IPS-NIHi7 (cell line): Measurements from ENCODE around the gene PRPSAP2.
"Not testable (repeated sequence)": the region's sequence is repeated elsewhere in the genome, so short reads cannot be mapped to it uniquely, and the experiment has no call there.

Source experiments
- DNase-seq: peaks from one replicate; pipeline ENCODE4 v3.0.0; 2012; ENCODE audit warnings: mixed read lengths; ENCODE audit errors: extremely low spot score

The PRPSAP2 gene, protein sequence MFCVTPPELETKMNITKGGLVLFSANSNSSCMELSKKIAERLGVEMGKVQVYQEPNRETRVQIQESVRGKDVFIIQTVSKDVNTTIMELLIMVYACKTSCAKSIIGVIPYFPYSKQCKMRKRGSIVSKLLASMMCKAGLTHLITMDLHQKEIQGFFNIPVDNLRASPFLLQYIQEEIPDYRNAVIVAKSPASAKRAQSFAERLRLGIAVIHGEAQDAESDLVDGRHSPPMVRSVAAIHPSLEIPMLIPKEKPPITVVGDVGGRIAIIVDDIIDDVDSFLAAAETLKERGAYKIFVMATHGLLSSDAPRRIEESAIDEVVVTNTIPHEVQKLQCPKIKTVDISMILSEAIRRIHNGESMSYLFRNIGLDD

DNA sequence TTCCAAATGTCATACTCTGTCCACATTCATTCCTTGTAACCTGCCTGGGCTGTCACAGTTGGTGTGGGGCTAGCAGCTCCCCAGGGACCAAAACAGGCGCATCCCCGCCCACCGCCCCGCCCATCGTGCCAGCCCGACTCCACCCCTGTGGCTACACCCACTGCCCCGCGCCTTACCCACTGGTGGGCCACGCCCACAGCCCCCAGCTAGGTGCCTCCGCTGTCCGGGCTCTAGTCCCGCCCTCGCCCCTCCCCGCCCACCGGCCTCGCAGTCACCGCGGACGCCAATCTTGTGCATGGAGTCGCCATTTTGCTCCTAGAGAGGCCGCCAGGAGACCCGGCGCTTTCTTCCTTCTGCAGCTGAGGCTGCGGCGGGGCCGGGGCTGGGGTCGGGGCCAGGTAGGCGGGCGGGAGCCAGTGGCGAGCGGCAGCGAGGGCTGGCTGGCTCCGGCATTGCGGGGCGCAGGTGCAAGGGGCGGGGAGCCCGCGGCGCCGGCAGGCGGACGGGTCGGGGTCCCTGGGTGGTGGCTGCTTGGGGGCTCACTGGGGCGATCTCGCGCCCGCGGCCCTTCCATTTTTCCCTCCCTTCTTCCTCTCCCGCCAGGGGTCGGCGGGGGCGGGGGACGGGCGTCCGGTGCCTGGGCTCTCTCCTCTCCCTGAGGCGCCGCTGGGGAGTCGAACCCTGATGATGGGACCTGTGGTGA lies at the start of gene PRPSAP2:
TSS of gene PRPSAP2 (plus strand) at position 268 of the 703 bp plus-strand sequence. CDS start 7,703 bp downstream, outside the sequence.
- peak; percentile 99 for DNase-seq

DNA sequence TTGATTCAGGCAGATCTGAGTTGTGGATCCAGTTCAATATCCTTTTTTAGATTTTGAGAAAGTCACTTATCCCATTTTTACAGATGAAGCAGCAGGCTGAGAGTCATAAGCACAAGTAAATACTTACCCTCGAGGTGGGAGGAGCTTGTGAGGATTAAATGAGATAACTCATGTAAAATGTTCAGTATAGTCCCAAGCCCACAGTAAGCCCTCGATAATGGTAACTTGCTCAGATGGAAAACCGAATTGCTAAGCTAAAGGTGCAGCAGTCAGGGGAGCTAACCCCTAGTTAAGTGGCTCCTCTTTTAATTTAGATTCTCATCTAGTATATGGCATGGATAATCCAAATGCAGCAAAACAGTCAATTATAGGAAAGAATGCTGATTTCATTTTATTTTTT lies 42.0 kb upstream of the PRPSAP2 start:
- not testable (repeated sequence) for DNase-seq

DNA sequence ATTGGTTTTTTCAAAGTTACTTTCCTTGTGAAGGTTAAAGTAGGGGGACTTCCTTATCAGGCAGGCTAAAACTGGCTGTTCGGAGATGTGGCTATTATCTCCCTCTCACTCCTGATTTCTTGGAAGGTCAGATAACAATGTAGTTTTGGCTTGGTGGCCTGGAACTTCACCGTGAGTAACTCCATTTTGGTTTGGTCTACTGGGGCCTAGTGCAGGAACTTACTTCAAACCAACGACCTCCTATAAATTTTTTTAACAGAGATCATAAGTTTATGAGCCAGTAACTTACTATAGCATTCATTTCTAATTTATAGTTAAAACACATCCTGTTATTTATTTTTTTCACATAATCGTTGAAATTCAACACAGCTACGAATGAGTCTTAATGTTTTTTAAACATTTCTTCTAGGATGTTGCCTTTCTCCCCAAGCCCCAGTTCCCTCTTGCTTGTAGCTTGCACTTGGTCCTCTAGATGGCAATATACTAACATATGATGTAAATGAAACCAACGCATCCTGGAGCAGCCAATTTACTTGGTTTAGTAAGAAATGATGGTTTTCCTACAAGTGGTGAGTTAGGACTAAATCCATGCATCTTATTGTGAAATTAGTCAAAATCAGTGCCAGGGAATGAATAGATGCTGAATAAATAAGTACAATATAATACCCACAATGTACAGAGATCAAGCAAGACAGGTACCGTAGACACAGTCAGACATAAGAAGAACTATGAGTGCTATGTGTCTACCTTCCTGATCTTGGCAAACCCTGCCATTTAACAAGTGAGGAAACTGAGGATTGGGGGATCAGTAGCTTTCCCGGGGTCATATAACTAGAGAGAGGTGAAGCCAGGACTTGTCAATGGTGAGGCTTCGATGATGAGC lies 41.2 kb upstream of the PRPSAP2 start:
- peak; percentile 13 for DNase-seq

DNA sequence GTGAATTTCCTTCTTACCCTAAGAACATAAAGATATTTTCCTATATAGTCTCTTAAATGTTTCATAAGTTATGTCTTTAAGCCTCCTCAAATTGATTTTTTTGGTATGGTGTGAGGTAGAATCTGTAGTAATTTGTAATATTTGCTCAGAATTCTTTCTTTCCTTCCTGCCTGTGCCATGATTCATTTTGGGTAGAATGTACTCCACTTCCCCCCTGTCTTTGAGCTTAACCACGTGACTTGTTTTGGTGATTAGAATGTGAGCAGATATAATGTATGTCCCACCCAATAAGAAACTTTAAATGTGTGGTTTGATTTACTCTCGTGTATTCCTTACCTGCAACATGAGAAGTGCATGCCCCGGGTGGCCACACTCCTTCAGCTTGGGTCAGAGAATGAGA lies 36.5 kb upstream of the PRPSAP2 start:
- DNase-seq = not testable (repeated sequence)

DNA sequence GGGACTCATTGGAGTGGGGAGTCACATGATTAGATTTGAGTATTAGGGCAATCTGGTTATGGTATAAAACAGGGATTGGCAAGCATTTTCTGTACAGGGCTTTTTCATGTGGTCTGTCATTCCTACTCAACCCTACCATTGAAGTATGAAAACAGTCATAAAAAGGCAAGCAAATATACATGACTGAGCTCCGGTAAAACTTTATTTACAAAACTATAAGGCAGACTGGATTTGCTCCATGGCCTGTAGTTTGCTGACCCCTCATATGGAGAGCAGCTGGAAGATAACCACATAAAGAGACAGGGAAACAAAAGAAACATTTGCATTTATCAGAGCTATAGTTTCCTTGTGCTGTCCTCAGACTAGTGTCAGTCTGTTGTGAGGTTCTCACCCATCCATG lies 30.3 kb upstream of the PRPSAP2 start:
- DNase-seq = not testable (repeated sequence)

DNA sequence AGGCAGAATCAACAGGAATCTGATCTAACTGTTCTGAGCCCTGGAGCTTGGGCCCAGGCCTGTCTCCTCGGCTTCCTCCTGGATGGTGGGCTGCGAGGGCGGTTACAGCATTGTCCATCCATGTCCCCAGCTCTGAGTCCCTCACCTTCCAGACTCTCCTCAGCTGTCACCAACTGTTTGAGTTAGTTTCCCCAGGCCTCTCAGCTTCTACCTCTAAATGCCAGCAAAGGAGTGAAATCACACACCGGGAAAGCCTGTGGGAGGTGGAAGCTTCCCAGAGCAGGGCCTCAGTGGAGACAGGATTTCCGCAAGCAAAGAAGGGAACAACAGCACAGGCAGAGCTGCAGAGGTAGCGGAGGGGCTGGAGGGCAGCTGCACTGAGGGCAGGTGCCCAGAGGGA lies 9.4 kb upstream of the PRPSAP2 start:
- no peak for DNase-seq

DNA sequence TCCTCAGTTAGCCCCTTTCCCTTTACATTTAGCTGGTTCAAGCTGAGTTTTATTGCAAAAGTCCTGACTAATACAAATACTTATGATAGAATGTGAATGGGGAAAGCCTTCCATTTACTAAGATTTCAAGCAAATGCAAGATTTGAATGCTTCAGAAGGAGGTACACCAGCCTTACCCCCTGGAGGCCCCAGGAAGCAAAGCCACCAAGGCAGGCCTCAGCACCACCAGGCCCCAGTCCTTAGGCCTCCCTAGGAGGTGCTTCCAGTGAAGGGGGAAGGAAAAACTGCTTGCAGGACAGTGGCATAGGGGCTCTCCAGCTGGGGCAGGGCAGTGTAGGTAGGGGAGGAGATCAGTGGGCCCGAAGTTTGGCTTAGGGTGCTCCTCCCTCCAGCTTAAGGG lies 7.3 kb upstream of the PRPSAP2 start:
- DNase-seq = no peak

DNA sequence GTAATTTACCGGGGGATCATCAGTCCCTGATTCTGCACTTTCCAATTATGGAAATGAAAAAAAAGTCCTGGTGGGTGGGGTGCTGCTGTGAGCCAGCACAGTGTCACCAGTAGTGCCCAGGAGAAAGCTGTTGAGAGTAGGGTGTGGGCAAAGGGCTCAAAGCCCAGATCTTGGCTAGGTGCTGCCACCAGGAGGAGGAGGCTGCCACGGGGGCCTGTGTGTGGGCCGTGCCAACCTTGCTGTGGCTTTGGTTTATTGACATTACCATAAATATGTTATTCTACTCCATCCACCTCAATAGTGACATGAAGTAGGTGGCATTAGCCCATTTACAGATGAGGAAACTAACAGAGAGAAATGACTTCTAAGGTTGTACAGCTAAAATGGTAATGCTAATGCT lies 6.7 kb upstream of the PRPSAP2 start:
- no peak for DNase-seq

DNA sequence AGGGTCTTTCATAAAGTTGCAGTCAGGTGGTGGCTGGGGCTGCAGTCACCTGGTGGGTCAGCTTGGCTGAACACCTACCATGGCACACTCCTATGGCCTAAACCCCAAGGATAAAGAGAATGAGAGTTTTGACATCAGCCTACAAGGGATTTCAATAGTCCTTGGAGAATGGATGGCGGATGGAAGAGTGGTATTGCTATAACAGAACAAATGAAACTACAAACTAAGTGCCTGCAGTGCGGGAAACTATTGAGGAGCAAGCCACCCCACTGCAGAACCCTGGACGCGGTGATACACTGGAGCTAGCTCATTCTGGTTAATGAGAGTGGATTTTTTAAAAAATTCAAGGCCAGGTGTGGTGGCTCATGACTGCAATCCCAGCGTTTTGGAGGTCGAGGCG lies 3.0 kb upstream of the PRPSAP2 start:
- DNase-seq = no peak

DNA sequence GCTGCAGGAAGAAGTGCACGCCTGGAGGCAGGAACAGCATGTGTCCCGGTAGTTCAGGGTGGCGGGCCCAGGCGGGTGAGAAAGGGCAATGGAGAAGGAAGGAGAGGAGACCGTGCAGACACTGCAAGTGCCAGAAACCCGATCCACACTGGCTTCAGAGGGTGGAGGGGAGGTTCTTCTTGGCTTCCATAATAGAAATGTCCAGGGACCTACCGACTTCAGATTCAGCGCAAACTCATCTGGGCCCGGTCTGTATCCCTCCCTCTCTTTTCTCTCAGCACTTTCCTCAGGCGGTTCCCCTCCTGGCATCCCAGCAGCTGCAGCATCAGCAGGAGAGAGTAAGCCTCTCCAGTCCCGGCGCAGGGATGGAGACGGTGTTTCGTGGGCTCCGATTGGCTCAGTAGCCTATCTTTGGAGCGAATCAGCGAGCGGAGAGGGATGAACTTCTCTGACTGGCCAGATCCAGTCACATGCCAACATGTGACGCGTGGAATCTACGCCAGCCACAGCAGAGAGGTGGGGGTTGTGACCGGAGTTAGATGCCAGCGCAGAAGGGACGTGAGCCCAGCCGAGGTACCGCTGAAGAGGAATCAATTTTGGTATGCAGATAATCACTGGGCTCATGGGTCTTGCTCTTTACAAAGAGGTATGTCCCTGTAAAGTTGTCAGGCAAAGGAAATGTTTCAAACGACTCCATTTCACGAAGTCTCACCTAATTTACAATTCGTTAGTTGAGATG lies 1.9 kb upstream of the PRPSAP2 start:
- peak; percentile 95 for DNase-seq

DNA sequence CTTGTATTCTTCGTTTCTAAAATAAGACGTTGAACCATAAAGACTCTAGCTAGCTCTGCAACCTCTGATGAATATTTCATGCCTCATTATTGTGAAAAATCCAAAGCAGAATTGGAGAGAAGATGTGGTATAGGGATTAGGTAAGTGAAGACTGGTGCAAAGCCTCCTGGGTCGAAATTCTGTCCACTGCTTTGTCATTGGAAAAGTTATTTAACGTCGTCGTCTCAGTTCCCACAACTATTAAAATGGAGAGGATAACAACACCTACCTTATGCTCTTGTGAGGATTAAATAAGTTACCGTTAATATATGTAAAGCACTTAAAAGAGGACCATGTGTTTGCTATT lies 1.4 kb upstream of the PRPSAP2 start:
- DNase-seq = no peak

DNA sequence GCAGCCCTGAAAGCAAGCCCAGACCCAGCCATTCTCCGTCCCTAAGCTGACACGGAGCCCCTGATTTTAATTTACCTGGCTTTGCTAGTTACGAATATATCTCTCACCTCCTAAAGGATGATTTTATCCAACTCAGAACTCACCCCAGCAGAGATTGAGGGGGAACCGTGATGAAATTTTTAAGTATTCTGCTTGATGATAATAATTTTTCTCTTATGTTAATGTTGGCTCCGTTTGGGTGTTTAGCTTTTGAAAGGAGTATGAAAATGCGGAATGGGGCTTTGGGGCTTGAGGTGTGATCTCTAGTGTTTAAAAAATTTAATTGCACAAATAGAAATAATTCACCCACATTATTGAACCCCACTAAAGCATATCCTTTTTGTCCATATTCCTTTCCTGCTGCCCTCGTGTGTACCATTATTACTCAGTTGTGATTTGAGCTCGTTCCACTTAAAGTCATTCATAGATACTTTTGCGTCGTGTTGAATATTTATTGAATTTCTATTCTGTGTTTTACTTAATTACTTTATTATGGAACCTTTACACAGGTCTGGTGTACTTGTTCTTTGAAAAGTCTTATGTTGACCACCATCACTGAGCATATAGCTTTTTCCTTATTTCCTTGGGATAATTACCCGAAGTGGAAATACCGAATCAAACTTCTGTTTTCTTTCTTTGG lies 775 bp downstream of the PRPSAP2 start:
- DNase-seq = no peak

DNA sequence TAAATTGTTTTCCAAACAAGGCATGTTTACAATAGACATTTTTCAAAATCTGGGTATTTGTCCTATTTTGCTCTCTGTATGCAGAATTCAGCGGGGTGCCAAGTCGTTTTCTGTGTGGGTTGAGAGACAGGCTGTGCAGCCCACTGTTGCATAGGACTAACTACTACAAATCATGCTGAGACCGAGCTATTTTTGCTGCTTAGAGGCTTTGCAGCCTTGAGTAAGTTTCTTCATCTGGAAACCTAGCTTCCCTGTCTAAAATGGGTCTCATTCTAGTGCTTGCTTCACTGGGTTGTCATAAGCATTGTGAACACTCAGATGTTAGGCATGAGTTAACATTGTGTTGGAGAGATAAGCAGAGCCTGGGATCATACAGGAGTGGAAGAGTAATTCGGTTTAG lies 1.3 kb downstream of the PRPSAP2 start:
- DNase-seq = no peak

DNA sequence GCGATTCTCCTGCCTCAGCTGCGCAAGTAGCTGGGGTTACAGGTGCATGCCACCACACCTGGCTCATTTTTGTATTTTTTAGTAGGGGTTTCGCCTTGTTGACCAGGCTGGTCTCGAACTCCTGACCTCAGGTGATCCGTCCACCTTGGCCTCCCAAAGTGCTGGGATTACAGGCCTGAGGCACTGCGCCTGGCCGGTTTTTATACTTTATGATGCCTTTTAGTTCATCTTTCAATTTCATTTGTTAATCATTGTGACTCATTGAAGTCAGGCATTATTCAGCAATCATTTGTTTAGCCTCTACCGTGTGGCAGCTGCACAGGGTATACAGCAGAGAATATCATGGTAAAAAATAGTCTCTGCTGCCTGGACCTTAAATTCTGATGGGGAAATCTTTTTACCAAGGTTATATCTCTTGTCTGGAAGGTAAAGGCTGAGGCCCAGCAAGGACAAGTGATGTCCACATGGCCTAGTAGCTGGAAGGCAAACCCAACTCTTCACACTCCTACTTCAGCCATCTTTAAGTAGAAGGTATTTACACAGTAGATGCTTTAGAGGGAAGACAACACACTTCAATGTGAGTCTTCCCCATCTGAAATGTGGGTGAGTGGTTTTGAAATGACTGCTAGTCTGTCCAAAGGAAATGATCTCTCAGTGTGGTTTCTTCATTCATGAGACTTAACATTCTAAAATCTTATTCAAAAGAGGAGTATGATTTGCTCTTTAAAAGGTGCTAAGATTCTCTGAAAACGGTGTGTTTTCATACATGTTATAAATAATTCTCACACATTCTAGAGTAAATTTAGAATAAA lies 2.4 kb downstream of the PRPSAP2 start:
- no peak for DNase-seq

DNA sequence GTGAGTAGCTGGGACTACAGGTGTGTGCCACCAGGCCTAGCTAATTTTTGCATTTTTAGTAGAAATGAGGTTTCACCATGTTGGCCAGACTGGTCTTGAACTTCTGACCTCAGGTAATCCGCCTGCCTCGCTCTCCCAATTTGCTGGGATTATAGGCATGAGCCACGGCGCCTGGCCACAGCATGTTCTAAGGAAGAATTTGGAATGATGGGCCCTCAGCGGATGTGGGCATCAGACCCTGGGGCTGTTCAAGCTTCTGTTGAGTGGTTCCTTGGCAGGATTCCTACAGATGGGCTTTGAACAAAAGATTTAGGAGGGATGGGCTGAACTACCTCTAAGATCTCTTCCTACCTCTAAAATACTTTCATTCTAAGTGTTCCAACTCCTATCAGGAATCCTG lies 4.1 kb downstream of the PRPSAP2 start:
- no peak for DNase-seq

DNA sequence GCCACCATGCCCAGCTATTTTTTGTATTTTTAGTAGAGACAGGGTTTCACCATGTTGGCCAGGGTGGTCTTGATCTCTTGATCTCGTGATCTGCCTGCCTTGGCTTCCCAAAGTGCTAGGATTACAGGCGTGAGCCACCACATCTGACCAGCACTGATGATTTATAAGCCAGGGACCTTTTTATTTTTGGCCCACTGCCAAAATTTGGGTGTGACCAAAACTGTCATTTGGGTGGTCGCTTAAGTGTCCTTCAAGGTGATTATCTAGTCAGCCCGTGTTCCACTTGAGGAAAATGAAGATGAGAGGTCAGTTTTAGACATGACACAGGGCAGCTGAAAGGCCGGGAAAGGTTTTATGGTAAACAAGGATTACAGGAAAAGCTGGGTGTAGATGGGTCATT lies 7.1 kb downstream of the PRPSAP2 start:
- not testable (repeated sequence) for DNase-seq

DNA sequence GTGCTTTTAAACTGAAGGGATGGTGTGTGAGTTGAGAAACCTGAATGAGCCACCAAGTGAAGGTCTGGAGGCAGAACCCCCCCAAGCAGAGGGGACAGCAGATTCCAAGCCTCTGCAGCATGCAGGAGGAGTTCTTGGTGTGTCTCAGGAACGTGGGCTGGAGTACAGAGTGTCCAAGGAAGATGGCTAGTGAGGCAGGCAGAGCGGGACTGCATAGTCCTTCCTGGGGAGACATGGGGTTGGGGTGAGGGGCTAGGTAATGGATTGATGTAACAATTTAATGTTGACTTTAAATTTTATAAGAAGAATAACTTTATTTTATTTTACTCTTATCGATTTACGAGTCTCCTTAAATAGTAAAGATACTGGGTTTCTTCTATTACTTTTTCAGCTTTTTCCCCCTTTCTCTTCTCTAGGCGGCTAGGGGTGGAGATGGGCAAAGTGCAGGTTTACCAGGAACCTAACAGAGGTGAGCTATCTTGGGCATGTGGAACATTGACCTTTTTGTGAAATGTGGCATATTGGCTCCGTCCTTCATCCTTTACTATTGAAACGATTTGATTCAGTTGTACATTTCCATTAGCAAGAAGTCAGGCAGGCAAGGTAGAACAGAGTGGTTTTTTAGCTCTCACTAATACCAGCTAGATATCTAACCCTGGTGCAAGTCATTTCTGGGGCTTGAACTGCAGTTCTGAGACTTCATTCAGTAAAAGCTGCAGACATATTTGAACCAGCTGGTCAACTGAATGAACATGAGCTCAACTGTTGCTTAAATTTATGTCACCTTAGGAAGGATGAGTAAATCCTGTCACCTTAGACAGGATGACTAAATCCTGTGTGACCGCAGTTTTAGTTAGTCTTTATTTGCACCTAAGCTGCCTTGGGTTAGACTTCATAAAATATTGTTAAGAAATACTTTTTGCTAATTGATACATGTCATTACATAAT lies 9.2 kb downstream of the PRPSAP2 start:
- no peak for DNase-seq

DNA sequence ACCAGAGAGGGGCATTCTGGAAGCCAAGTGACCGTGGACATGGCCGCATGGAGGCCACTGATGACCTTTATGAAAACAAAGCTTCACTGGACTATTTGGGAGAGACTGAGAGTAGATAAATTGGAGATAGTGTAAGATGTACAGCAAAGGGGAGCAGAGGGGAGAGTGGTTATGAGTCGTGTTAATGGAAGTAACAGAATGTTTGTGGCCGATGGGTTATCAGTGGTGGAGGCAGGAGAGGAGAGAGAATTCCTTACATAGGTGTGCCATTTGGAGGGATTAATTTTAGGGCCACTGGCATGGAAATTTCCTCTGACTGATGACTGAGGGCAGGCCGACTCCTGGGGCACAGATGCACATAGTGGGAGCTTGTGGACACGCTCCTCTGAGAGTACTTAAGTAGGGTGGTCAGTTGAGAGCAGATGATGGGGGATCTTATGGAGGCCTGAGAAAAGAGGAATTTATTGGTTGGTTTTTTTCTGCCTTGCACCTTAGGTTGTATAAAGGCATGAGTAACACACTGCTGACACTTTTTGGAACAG lies 19.2 kb downstream of the PRPSAP2 start:
- no peak for DNase-seq

DNA sequence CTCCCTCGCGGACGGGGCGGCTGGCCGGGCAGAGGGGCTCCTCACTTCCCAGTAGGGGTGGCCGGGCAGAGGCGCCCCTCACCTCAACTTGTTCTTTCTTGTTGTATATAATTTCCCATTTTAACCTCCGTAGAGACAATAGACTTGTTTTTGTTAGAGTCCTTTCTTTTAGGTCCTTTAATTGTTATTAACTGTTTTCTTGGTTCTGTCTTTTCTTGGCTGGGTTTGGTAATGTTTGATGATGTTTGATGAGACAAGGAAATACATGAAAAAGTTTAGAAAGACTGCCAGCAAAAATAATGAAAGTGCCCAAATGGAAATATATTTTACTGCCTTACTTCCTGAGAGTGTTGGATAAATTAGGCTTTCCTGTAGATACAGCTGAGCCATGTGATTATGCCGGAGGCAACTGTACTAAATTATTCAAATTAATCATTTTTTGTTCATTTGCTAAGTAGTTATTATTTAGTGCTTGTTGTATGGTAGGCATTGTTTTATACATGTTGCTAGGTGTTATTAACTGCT lies 30.9 kb downstream of the PRPSAP2 start:
- no peak for DNase-seq
